IMR-90 (cell line): ENCODE measurements around the gene MAN1C1. TPM values are rescaled to one million over a fixed set of nuclear protein-coding genes. Genes with fewer than 3 reads are reported as not detected.

ENCODE experiments used
- ATAC-seq: fragments of 200-7000 bp; cut with Tn5 transposase; 2 replicates; pipeline ENCODE4 v1.9.1; 2020; ENCODE audit warnings: low read depth, mild to moderate bottlenecking, moderate library complexity
- BruUV-seq: library from RNA; stranded (reverse); fragments of 400-500 nt; replicated peaks from 2 replicates; lab custom pipeline; 2021; lab: Mats Ljungman, UMichigan
- CTCF ChIA-PET: fragments of 300-600 bp; formaldehyde crosslinking; extraction: SDS; loops from one replicate; lab custom pipeline; 2021; ENCODE audit warnings: antibody characterized with exemption; lab: Yijun Ruan, JAX
- POLR2A ChIA-PET: fragments of 300-600 bp; sonication (Branson Sonifier 250); formaldehyde crosslinking; loops from one replicate; lab custom pipeline; 2022; ENCODE audit warnings: antibody characterized with exemption; ENCODE audit not compliant: unreplicated experiment; lab: Charles Lee
- DNase-seq: peaks from one replicate; pipeline ENCODE4 v3.0.0; 2013
- H2AFZ ChIP-seq: replicated peaks from 2 replicates; pipeline ENCODE3; 2013; ENCODE audit warnings: low read length, mild to moderate bottlenecking; ENCODE audit not compliant: poor library complexity
- H2AK5ac ChIP-seq: 2 replicates; pipeline ENCODE4 v1.6.1; 2013; ENCODE audit warnings: low read depth, low read length, inconsistent platforms
- H2AK9ac ChIP-seq: replicated peaks from 2 replicates; pipeline ENCODE3; 2013; ENCODE audit warnings: mild to moderate bottlenecking, low read depth, low read length, moderate library complexity; ENCODE audit not compliant: poor library complexity
- H2BK120ac ChIP-seq: 2 replicates; pipeline ENCODE4 v1.6.1; 2013; ENCODE audit warnings: low read depth, low read length, inconsistent platforms
- H2BK15ac ChIP-seq: 3 replicates; pipeline ENCODE4 v1.6.1; 2013; ENCODE audit warnings: low read depth, low read length, inconsistent platforms
- H2BK20ac ChIP-seq: 2 replicates; pipeline ENCODE4 v1.6.1; 2013; ENCODE audit warnings: low read depth, mild to moderate bottlenecking, inconsistent platforms, low read length, moderate library complexity
- H2BK5ac ChIP-seq: 2 replicates; pipeline ENCODE4 v1.6.1; 2013; ENCODE audit warnings: mild to moderate bottlenecking, low read depth, low read length, inconsistent platforms; ENCODE audit not compliant: poor library complexity, severe bottlenecking
- H3K14ac ChIP-seq: replicated peaks from 2 replicates; pipeline ENCODE4 v1.6.1; 2013; ENCODE audit warnings: low read depth, low read length, inconsistent platforms
- H3K18ac ChIP-seq: 2 replicates; pipeline ENCODE4 v1.6.1; 2013; ENCODE audit warnings: low read depth, low read length, control low read depth
- H3K23ac ChIP-seq: 2 replicates; pipeline ENCODE4 v1.6.1; 2013; ENCODE audit warnings: low read depth, low read length, inconsistent platforms
- H3K27ac ChIP-seq: 2 replicates; pipeline ENCODE4 v1.5.1; 2013; ENCODE audit warnings: mild to moderate bottlenecking, control low read depth, low read length; ENCODE audit not compliant: insufficient read depth
- H3K27me3 ChIP-seq: 2 replicates; pipeline ENCODE4 v1.6.1; 2013; ENCODE audit warnings: low read length; ENCODE audit not compliant: control insufficient read depth, insufficient read depth
- H3K36me3 ChIP-seq: 2 replicates; pipeline ENCODE4 v1.6.1; 2013; ENCODE audit warnings: low read length, mixed read lengths; ENCODE audit not compliant: control insufficient read depth, insufficient read depth
- H3K4ac ChIP-seq: 2 replicates; pipeline ENCODE4 v1.6.1; 2013; ENCODE audit warnings: low read depth, low read length, inconsistent platforms
- H3K4me1 ChIP-seq: 2 replicates; pipeline ENCODE4 v1.6.1; 2013; ENCODE audit warnings: low read length, mixed read lengths; ENCODE audit not compliant: control insufficient read depth, insufficient read depth
- H3K4me2 ChIP-seq: 2 replicates; pipeline ENCODE4 v1.6.1; 2013; ENCODE audit warnings: low read depth, mild to moderate bottlenecking, control low read depth, low read length, moderate library complexity
- H3K4me3 ChIP-seq: 2 replicates; pipeline ENCODE4 v1.5.1; 2013; ENCODE audit warnings: low read depth, mild to moderate bottlenecking, control low read depth, low read length, moderate library complexity; ENCODE audit not compliant: insufficient read depth
- H3K56ac ChIP-seq: 2 replicates; pipeline ENCODE4 v1.6.1; 2013; ENCODE audit warnings: low read length, inconsistent platforms; ENCODE audit not compliant: insufficient read depth; ENCODE audit errors: extremely low read depth
- H3K79me1 ChIP-seq, 2 experiments: 2 replicates each; pipeline ENCODE4 v1.6.1; 2013; ENCODE audit warnings: low read length in 2 of 2, inconsistent platforms in 1 of 2, low read depth in 1 of 2
- H3K9ac ChIP-seq: 2 replicates; pipeline ENCODE4 v1.6.1; 2013; ENCODE audit warnings: low read depth, low read length, control low read depth
- H3K9me1 ChIP-seq: 2 replicates; pipeline ENCODE4 v1.6.1; 2013; ENCODE audit warnings: low read length, inconsistent platforms; ENCODE audit not compliant: insufficient read depth
- H3K9me3 ChIP-seq: 2 replicates; pipeline ENCODE4 v1.6.1; 2013; ENCODE audit warnings: low read length; ENCODE audit not compliant: control insufficient read depth, insufficient read depth
- H4K20me1 ChIP-seq: 2 replicates; pipeline ENCODE4 v1.6.1; 2013; ENCODE audit warnings: low read length, inconsistent platforms; ENCODE audit not compliant: insufficient read depth
- H4K5ac ChIP-seq: 2 replicates; pipeline ENCODE4 v1.6.1; 2013; ENCODE audit warnings: mild to moderate bottlenecking, low read depth, low read length, control low read depth
- H4K8ac ChIP-seq, 2 experiments: 2 replicates each; pipeline ENCODE4 v1.6.1; 2013; ENCODE audit warnings: low read depth in 2 of 2, low read length in 2 of 2, control low read depth in 1 of 2, inconsistent platforms in 1 of 2
- H4K91ac ChIP-seq: 2 replicates; pipeline ENCODE4 v1.6.1; 2013; ENCODE audit warnings: low read depth, low read length, inconsistent platforms; ENCODE audit not compliant: insufficient read depth
- BHLHE40 ChIP-seq: fragments of 150-350 bp; IDR thresholded peaks from 2 replicates; pipeline ENCODE4 v1.6.1; 2016; ENCODE audit warnings: mild to moderate bottlenecking, low read depth, low read length
- CEBPB ChIP-seq: IDR thresholded peaks from 2 replicates; pipeline ENCODE4 v1.6.1; 2012; ENCODE audit warnings: low read depth, low read length, improper control_type of control experiment
- CHD1 ChIP-seq: IDR thresholded peaks from 2 replicates; pipeline ENCODE4 v1.6.1; 2012; ENCODE audit warnings: low read depth, low read length, improper control_type of control experiment
- CTCF ChIP-seq: conservative IDR thresholded peaks from 2 replicates; pipeline ENCODE4 v1.5.1; 2012; ENCODE audit warnings: mild to moderate bottlenecking, low read depth, low read length, improper control_type of control experiment
- FOS ChIP-seq: fragments of 150-350 bp; IDR thresholded peaks from 2 replicates; pipeline ENCODE4 v1.6.1; 2016; ENCODE audit warnings: low read depth, low read length
- MAZ ChIP-seq: IDR thresholded peaks from 2 replicates; pipeline ENCODE4 v1.6.1; 2012; ENCODE audit warnings: low read depth, mild to moderate bottlenecking, low read length, improper control_type of control experiment, moderate library complexity, borderline replicate concordance
- MXI1 ChIP-seq: IDR thresholded peaks from 2 replicates; pipeline ENCODE4 v1.6.1; 2012; ENCODE audit warnings: low read depth, mild to moderate bottlenecking, low read length, moderate library complexity, borderline replicate concordance
- NFE2L2 ChIP-seq: fragments of 150-350 bp; IDR thresholded peaks from 2 replicates; pipeline ENCODE4 v1.6.1; 2016; ENCODE audit warnings: low read depth, mild to moderate bottlenecking, low read length
- POLR2A ChIP-seq: IDR thresholded peaks from 2 replicates; pipeline ENCODE4 v1.6.1; 2012; ENCODE audit warnings: mild to moderate bottlenecking, low read depth, low read length
- RAD21 ChIP-seq: IDR thresholded peaks from 2 replicates; pipeline ENCODE4 v1.6.1; 2012; ENCODE audit warnings: low read length, improper control_type of control experiment
- RFX5 ChIP-seq: IDR thresholded peaks from 2 replicates; pipeline ENCODE4 v1.8.0; 2012; ENCODE audit warnings: low read depth, mild to moderate bottlenecking, low read length, moderate library complexity
- SMC3 ChIP-seq: fragments of 150-350 bp; IDR thresholded peaks from 2 replicates; pipeline ENCODE4 v1.6.1; 2016; ENCODE audit warnings: low read depth, mild to moderate bottlenecking, antibody characterized with exemption, low read length, moderate library complexity
- USF2 ChIP-seq: fragments of 150-350 bp; IDR thresholded peaks from 2 replicates; pipeline ENCODE4 v1.6.1; 2017; ENCODE audit warnings: mild to moderate bottlenecking, antibody characterized with exemption, low read length, low read depth
- WGBS, 2 experiments: methylation state at CpG; one replicate each; pipeline versions ENCODE4 v1.1.5 to v1.1.7; 2013; ENCODE audit warnings: missing lambda C conversion rate in 2 of 2; ENCODE audit not compliant: insufficient read length in 1 of 2; ENCODE audit errors: extremely low coverage in 2 of 2; 5-methylcytosine and 5-hydroxymethylcytosine counted together
- dilution Hi-C: fragments of 300-500 bp; cut with HindIII; formaldehyde crosslinking; loops from one replicate; pipeline ENCODE4 v1.14.3; 2018; ENCODE audit warnings: low sequenced_read_pairs; ENCODE audit not compliant: unreplicated experiment
- in situ Hi-C: fragments of 300-500 bp; cut with MboI; formaldehyde crosslinking; loops from 3 replicates; pipeline ENCODE4 v1.14.3; 2019; ENCODE audit warnings: low sequenced_read_pairs, inconsistent platforms, mixed read lengths
- intact Hi-C: fragments of 100-400 bp; cut with micrococcal nuclease; formaldehyde crosslinking; loops from 2 replicates; pipeline ENCODE4 v1.10.0; 2022
- polyA plus RNA-seq, 3 experiments: library from polyadenylated mRNA; depleted of rRNA; stranded (reverse); fragments of >200 nt; gene quantifications; 2 replicates each; pipeline ENCODE4 v1.2.3, GENCODE V29; 2012; ENCODE audit warnings: low replicate concordance in 1 of 3
- total RNA-seq: library from RNA; depleted of rRNA; stranded (reverse); fragments of >200 nt; gene quantifications from 2 replicates; pipeline ENCODE4 v1.2.3, GENCODE V29; 2012

Gene MAN1C1
- total and polyA plus RNA-seq, 2 of the 4 experiments (the other 2 are of a cell fraction): 3.2 to 11.3 TPM

GRCh38 chr1:25621876-25622275 lies 5.3 kb downstream of the MAN1C1 start (continued):
- TF ChIP-seq USF2 (no peak), FOS (no peak)

- Histone ChIP-seq H3K9me3 (no peaks in the 10 kb centered on the region), H3K4me2 (no peak overlapping the region), H3K79me1 (peaks cover 5 to 19% of the 10 kb centered on the region in 2 experiments; a peak in 2 of 4 replicates), H4K91ac (no peak overlapping the region), H2AFZ (no peak overlapping the region), H3K36me3 (no peaks in the 10 kb centered on the region; the same call in 1 of the 2 replicates), H2AK5ac (no peak overlapping the region), H3K4me3 (no peak overlapping the region), H3K27ac (no peak overlapping the region), H2BK20ac (no peak overlapping the region), H3K4ac (no peak overlapping the region), H2BK15ac (no peak overlapping the region), H3K56ac (no peak overlapping the region), H4K20me1 (peaks cover 17% of the 10 kb centered on the region; the same call in 1 of the 2 replicates), H2BK120ac (no peak overlapping the region), H2BK5ac (no peak overlapping the region), H4K5ac (no peak overlapping the region), H3K14ac (no peak overlapping the region), H3K18ac (no peak overlapping the region), H3K9me1 (0 out of 2 replicates have a peak, but pooled peaks cover 2% of the 10 kb centered on the region), H3K27me3 (no peaks in the 10 kb centered on the region), H3K9ac (no peak overlapping the region), H3K23ac (no peak overlapping the region), H2AK9ac (no peak overlapping the region), H4K8ac (no peak overlapping the region), H3K4me1 (peaks cover 4% of the 10 kb centered on the region; the same call in 1 of the 2 replicates)
- ATAC-seq (no peak), DNase-seq (no peak)
- CTCF ChIA-PET: interaction anchor here (1.3 kb wide), 1 partner anchor 69 kb away, joined by 3 read pairs; no protein-coding TSS in a partner anchor
- POLR2A ChIA-PET: no interaction called here
- no peak for TF ChIP-seq CTCF
- TF ChIP-seq BHLHE40: no peak
- no peak for TF ChIP-seq MXI1
- no peak for TF ChIP-seq CHD1
- TF ChIP-seq MAZ: no peak
- TF ChIP-seq NFE2L2: no peak
- TF ChIP-seq CEBPB: no peak
- no peak for TF ChIP-seq POLR2A
- TF ChIP-seq RAD21: no peak
- no peak for TF ChIP-seq SMC3
- TF ChIP-seq RFX5: no peak
- no peak for TF ChIP-seq USF2
- dilution Hi-C loops: no loop called here
- 100% methylated on average over 1 of the region's 6 CpGs; no CpG with 5 or more reads in 1 of the 2 experiments for WGBS, 2 experiments
- in situ Hi-C loops: no loop called here
- intact Hi-C loops: no loop called here
- BruUV-seq: no TSS peak
These were observed 5.9 kb downstream of the MAN1C1 start for GRCh38 chr1:25622531-25622930.
